GM12878 (cell line): ENCODE results near the gene C22orf15. TPM values are rescaled to one million over a fixed set of nuclear protein-coding genes. Genes with fewer than 3 reads are reported as not detected.

Source experiments
- ATAC-seq: fragments of 200-7000 bp; cut with Tn5 transposase; 3 replicates; pipeline ENCODE4 v1.9.1; 2020; ENCODE audit warnings: mild to moderate bottlenecking, moderate library complexity
- BruUV-seq: library from RNA; stranded (reverse); fragments of 400-500 nt; replicated peaks from 2 replicates; lab custom pipeline; 2021; lab: Mats Ljungman, UMichigan
- CTCF ChIA-PET: fragments of 300-600 bp; sonication (Branson Sonifier 250); formaldehyde crosslinking; extraction: SDS; loops from one replicate; lab custom pipeline; 2021; ENCODE audit warnings: inconsistent platforms; lab: Yijun Ruan, JAX
- POLR2A ChIA-PET: fragments of 350-600 bp; formaldehyde crosslinking; extraction: SDS; loops from one replicate; lab custom pipeline; 2021; ENCODE audit warnings: inconsistent platforms; lab: Charles Lee
- RAD21 ChIA-PET: fragments of 300-600 bp; sonication (Branson Sonifier 250); formaldehyde crosslinking; loops from one replicate; lab custom pipeline; 2023; ENCODE audit warnings: antibody characterized with exemption; ENCODE audit not compliant: unreplicated experiment; lab: Charles Lee
- SMC1A ChIA-PET: fragments of 300-600 bp; sonication (Branson Sonifier 250); formaldehyde crosslinking; loops from one replicate; lab custom pipeline; 2023; ENCODE audit not compliant: unreplicated experiment, uncharacterized antibody; lab: Charles Lee
- DNase-seq: peaks from one replicate; pipeline ENCODE4 v3.0.0-alpha.2; 2011; ENCODE audit warnings: low read depth, low spot score
- FAIRE-seq: peaks from 3 replicates; lab custom pipeline; 2011; peaks lifted over from hg19 to GRCh38; lab: Jason Lieb, UNC
- H2AFZ ChIP-seq: 2 replicates; pipeline ENCODE4 v1.6.0; 2011; ENCODE audit warnings: low read depth, low read length, control low read depth; ENCODE audit not compliant: control insufficient read depth
- H3K27ac ChIP-seq: 2 replicates; pipeline ENCODE4 v1.5.1; 2011; ENCODE audit warnings: control low read depth; ENCODE audit not compliant: control insufficient read depth, insufficient read depth
- H3K27me3 ChIP-seq, 2 experiments: replicated peaks in 1 of 2; 2 replicates each; pipeline versions ENCODE4 v1.6.0 to v1.6.1; 2011; ENCODE audit warnings: low read length in 1 of 2; ENCODE audit not compliant: control insufficient read depth in 2 of 2, insufficient read depth in 2 of 2
- H3K36me3 ChIP-seq, 2 experiments: 2 replicates each; pipeline ENCODE4 v1.5.1; 2011; ENCODE audit warnings: low read length in 1 of 2; ENCODE audit not compliant: control insufficient read depth in 2 of 2, insufficient read depth in 2 of 2
- H3K4me1 ChIP-seq: 2 replicates; pipeline ENCODE4 v1.6.1; 2011; ENCODE audit warnings: mild to moderate bottlenecking, low read length, moderate library complexity, mixed read lengths; ENCODE audit not compliant: control insufficient read depth, insufficient read depth
- H3K4me2 ChIP-seq: 2 replicates; pipeline ENCODE4 v1.6.0; 2011; ENCODE audit warnings: control low read depth; ENCODE audit not compliant: control insufficient read depth, insufficient read depth
- H3K4me3 ChIP-seq: fragments of 200-600 bp; sonication (generic); 2 replicates; pipeline ENCODE4 v1.5.1; 2016
- H3K79me2 ChIP-seq: 2 replicates; pipeline ENCODE4 v1.6.0; 2011; ENCODE audit warnings: low read length; ENCODE audit not compliant: control insufficient read depth, insufficient read depth
- H3K9ac ChIP-seq: 2 replicates; pipeline ENCODE4 v1.8.0; 2011; ENCODE audit warnings: low read length, control low read depth, mixed read lengths; ENCODE audit not compliant: control insufficient read depth, insufficient read depth
- H3K9me3 ChIP-seq: replicated peaks from 3 replicates; pipeline ENCODE4 v1.5.1; 2011; ENCODE audit warnings: mild to moderate bottlenecking, low read length; ENCODE audit not compliant: control insufficient read depth, insufficient read depth
- H4K20me1 ChIP-seq: 2 replicates; pipeline ENCODE4 v1.6.0; 2011; ENCODE audit not compliant: control insufficient read depth, insufficient read depth
- BACH1 ChIP-seq: fragments of 450-650 bp; IDR thresholded peaks from 2 replicates; pipeline ENCODE4 v1.6.1; 2017; ENCODE audit warnings: mild to moderate bottlenecking, borderline replicate concordance
- BRCA1 ChIP-seq: IDR thresholded peaks from 2 replicates; pipeline ENCODE4 v1.6.1; 2011; ENCODE audit warnings: low read depth, low read length, improper control_type of control experiment
- EGR1 ChIP-seq, 2 experiments: IDR thresholded peaks; 1 replicate in 1 of 2; 2 replicates in 1 of 2; pipeline ENCODE4 v1.6.1; 2011 to 2012; ENCODE audit warnings: low read depth in 2 of 2, low read length in 2 of 2, borderline replicate concordance in 1 of 2, mild to moderate bottlenecking in 1 of 2, moderate library complexity in 1 of 2
- GATAD2B ChIP-seq: fragments of 450-650 bp; conservative IDR thresholded peaks from 2 replicates; pipeline ENCODE4 v1.6.1; 2017; ENCODE audit warnings: low read depth, mild to moderate bottlenecking, moderate library complexity
- HDAC6 ChIP-seq: fragments of 200-600 bp; sonication (generic); IDR thresholded peaks from one replicate; pipeline ENCODE4 v1.8.0; 2017; ENCODE audit warnings: antibody characterized with exemption; ENCODE audit not compliant: unreplicated experiment
- IKZF1 ChIP-seq: fragments of 450-650 bp; conservative IDR thresholded peaks from 2 replicates; pipeline ENCODE4 v1.6.1; 2017; ENCODE audit warnings: antibody characterized with exemption, mild to moderate bottlenecking
- KDM1A ChIP-seq: fragments of 200-600 bp; sonication (generic); IDR thresholded peaks from 2 replicates; pipeline ENCODE4 v1.6.1; 2016; ENCODE audit warnings: borderline replicate concordance
- LARP7 ChIP-seq: fragments of 450-650 bp; IDR thresholded peaks from 2 replicates; pipeline ENCODE4 v1.6.1; 2017; ENCODE audit warnings: mild to moderate bottlenecking
- MAX ChIP-seq: IDR thresholded peaks from 2 replicates; pipeline ENCODE4 v1.6.1; 2012; ENCODE audit warnings: low read depth, low read length, improper control_type of control experiment
- NBN ChIP-seq: fragments of 450-650 bp; IDR thresholded peaks from 2 replicates; pipeline ENCODE4 v1.6.1; 2016
- SMAD5 ChIP-seq: IDR thresholded peaks from 2 replicates; pipeline ENCODE4 v1.6.1; 2016; ENCODE audit warnings: antibody characterized with exemption, low read depth
- SMC3 ChIP-seq: IDR thresholded peaks from 2 replicates; pipeline ENCODE4 v1.6.1; 2011; ENCODE audit warnings: low read length, improper control_type of control experiment, borderline replicate concordance
- SREBF2 ChIP-seq: IDR thresholded peaks from 2 replicates; pipeline ENCODE4 v1.6.1; 2012; ENCODE audit warnings: mild to moderate bottlenecking, low read length
- YY1 ChIP-seq: IDR thresholded peaks from 2 replicates; pipeline ENCODE4 v1.6.1; 2011; ENCODE audit warnings: low read depth, mild to moderate bottlenecking, low read length
- ZBTB4 ChIP-seq: fragments of 450-650 bp; formaldehyde crosslinking; IDR thresholded peaks from 2 replicates; pipeline ENCODE4 v1.4.0; 2022; ENCODE audit warnings: mild to moderate bottlenecking, moderate library complexity
- WGBS: methylation state at CpG from one replicate; pipeline ENCODE4 v1.1.6; 2016; ENCODE audit warnings: low lambda C conversion rate; ENCODE audit not compliant: insufficient replicate concordance, insufficient coverage; ENCODE audit errors: missing lambda C conversion rate; 5-methylcytosine and 5-hydroxymethylcytosine counted together
- in situ Hi-C: fragments of 300-500 bp; cut with MboI; formaldehyde crosslinking; loops from 9 replicates; pipeline ENCODE4 v1.14.3; 2018; ENCODE audit warnings: mixed read lengths
- intact Hi-C: fragments of 100-400 bp; cut with micrococcal nuclease; formaldehyde crosslinking; loops from one replicate; pipeline ENCODE4 v1.14.2; 2022; ENCODE audit not compliant: unreplicated experiment
- polyA plus RNA-seq, 11 experiments: library from polyadenylated mRNA; depleted of rRNA in 4 of 11; unstranded in 6 of 11; stranded (reverse) in 5 of 11; fragments of >200 nt; fragmentation: Nextera tagmentation in 4 of 11; fragmentation: Illumina TruSeq in 1 of 11; extraction: Ambion mirVana in 4 of 11; extraction: Trizol in 1 of 11; gene quantifications; 1 replicate in 1 of 11; 2 replicates in 10 of 11; pipeline versions ENCODE4 v1.2.1 to v1.2.3, GENCODE V29; 2011 to 2016; ENCODE audit warnings: inconsistent platforms in 2 of 11, missing spikeins in 2 of 11, low read depth in 1 of 11
- total RNA-seq, 4 experiments: library from RNA; depleted of rRNA in 3 of 4; stranded (reverse); fragments of >200 nt in 3 of 4; fragmentation: Illumina TruSeq in 1 of 4; extraction: Trizol in 1 of 4; gene quantifications; 2 replicates each; pipeline versions ENCODE4 v1.2.1 to v1.2.3, GENCODE V29; 2013 to 2021
- TF ChIP-seq, protein P1 (sequence below): fragments of 450-650 bp; IDR thresholded peaks from 2 replicates; pipeline ENCODE4 v1.6.1; 2017; ENCODE audit warnings: low read depth, mild to moderate bottlenecking, moderate library complexity
- TF ChIP-seq, protein P2 (sequence below): fragments of 450-650 bp; IDR thresholded peaks from 2 replicates; pipeline ENCODE4 v1.6.1; 2016; ENCODE audit warnings: mild to moderate bottlenecking

C22orf15 gene
- total and polyA plus RNA-seq, 10 of the 15 experiments (the other 5 are each of a cell fraction or from before 2014, with no cell fraction given) = 0.05 to 0.47 (median 0.13) TPM; not detected in 3

GRCh38 chr22:23751441-23751996 is 11.3 kb upstream of the C22orf15 start:
- peak; percentile 58 for ATAC-seq
- POLR2A ChIA-PET = interaction anchor here (0.6 to 1.8 kb wide), 4 partner anchors 16 to 765 kb away, joined by 3 to 9 read pairs (median 4); partner anchors contain the start of gene CHCHD10
- TF ChIP-seq, protein P1, sequence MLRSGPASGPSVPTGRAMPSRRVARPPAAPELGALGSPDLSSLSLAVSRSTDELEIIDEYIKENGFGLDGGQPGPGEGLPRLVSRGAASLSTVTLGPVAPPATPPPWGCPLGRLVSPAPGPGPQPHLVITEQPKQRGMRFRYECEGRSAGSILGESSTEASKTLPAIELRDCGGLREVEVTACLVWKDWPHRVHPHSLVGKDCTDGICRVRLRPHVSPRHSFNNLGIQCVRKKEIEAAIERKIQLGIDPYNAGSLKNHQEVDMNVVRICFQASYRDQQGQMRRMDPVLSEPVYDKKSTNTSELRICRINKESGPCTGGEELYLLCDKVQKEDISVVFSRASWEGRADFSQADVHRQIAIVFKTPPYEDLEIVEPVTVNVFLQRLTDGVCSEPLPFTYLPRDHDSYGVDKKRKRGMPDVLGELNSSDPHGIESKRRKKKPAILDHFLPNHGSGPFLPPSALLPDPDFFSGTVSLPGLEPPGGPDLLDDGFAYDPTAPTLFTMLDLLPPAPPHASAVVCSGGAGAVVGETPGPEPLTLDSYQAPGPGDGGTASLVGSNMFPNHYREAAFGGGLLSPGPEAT = peak; percentile 47; the same call in 1 of the 2 replicates
- 0 out of 2 replicates have a peak, but pooled peaks have one; percentile 6 for TF ChIP-seq IKZF1
- no peak; the same call in 1 of the 2 replicates for TF ChIP-seq GATAD2B
- no peak for TF ChIP-seq ZBTB4 (CRISPR knock-in tag)
- peak; percentile 73; the same call in 1 of the 2 replicates for TF ChIP-seq YY1
- TF ChIP-seq SREBF2 = peak; percentile 61; the same call in 1 of the 2 replicates
- 0 out of 2 replicates have a peak, but pooled peaks have one; percentile 9 for TF ChIP-seq BACH1
- TF ChIP-seq, protein P2, sequence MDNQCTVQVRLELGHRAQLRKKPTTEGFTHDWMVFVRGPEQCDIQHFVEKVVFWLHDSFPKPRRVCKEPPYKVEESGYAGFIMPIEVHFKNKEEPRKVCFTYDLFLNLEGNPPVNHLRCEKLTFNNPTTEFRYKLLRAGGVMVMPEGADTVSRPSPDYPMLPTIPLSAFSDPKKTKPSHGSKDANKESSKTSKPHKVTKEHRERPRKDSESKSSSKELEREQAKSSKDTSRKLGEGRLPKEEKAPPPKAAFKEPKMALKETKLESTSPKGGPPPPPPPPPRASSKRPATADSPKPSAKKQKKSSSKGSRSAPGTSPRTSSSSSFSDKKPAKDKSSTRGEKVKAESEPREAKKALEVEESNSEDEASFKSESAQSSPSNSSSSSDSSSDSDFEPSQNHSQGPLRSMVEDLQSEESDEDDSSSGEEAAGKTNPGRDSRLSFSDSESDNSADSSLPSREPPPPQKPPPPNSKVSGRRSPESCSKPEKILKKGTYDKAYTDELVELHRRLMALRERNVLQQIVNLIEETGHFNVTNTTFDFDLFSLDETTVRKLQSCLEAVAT = 0 out of 2 replicates have a peak, but pooled peaks have one; percentile 14
- TF ChIP-seq LARP7 = 0 out of 2 replicates have a peak, but pooled peaks have one; percentile 7
- 0 out of 2 replicates have a peak, but pooled peaks have one; percentile 22 for TF ChIP-seq SMAD5
- TF ChIP-seq BRCA1 = no peak
- TF ChIP-seq HDAC6 = no peak
- TF ChIP-seq MAX = no peak
- peak in 1 of 2 experiments; percentile 17; a peak in 1 of 3 replicates for TF ChIP-seq EGR1 (IDR thresholded peaks at IDR 0.05; ENCODE audit: borderline replicate concordance in 1 of 2, low read depth in 2 of 2, low read length in 2 of 2)
- TF ChIP-seq NBN = peak; percentile 48
- TF ChIP-seq SMC3 = no peak
- TF ChIP-seq KDM1A = no peak

More at GRCh38 chr22:23751441-23751996, 11.3 kb upstream of the C22orf15 start:
- H3K4me2 ChIP-seq = peak overlapping the region; percentile 99
- no peaks in the 10 kb centered on the region for H3K27me3 ChIP-seq
- H3K36me3 ChIP-seq = no peaks in the 10 kb centered on the region
- DNase-seq (no peak), FAIRE-seq (no peak)
- ChIA-PET SMC1A (interaction anchor here (1.0 to 1.6 kb wide), 2 partner anchors 16 to 98 kb away, joined by 3 to 4 read pairs; partner anchors contain the start of gene CHCHD10), RAD21 (interaction anchor here (0.6 to 1.4 kb wide), 5 partner anchors 12 to 38 kb away, joined by 3 to 7 read pairs (median 4); no protein-coding TSS in a partner anchor), CTCF (interaction anchor here (0.6 to 1.2 kb wide), 4 partner anchors 14 to 56 kb away, joined by 3 to 4 read pairs (median 3); no protein-coding TSS in a partner anchor)
- whole genome bisulfite sequencing = 2% methylated on average over 22 of the region's 22 CpGs
- H3K9ac ChIP-seq = peak overlapping the region; percentile 88
- peaks cover 30% of the 10 kb centered on the region for H3K4me1 ChIP-seq
- peak overlapping the region; percentile 94 for H2AFZ ChIP-seq
- H4K20me1 ChIP-seq = no peaks in the 10 kb centered on the region
- in situ Hi-C loops (no loop called here), intact Hi-C loops (loop anchor here (2.0 kb wide), 1 partner anchor 15 kb away; the partner anchor contains the start of gene CHCHD10)
- H3K27ac ChIP-seq = peak overlapping the region; percentile 88
- peak overlapping the region; percentile 85 for H3K4me3 ChIP-seq
- H3K79me2 ChIP-seq = no peaks in the 10 kb centered on the region
- H3K9me3 ChIP-seq = no peaks in the 10 kb centered on the region
- BruUV-seq = TSS peak; percentile 94
